K562 (cell line): ENCODE measurements around the gene PLXNB2. TPM values are rescaled to one million over a fixed set of nuclear protein-coding genes. Genes with fewer than 3 reads are reported as not detected.

Source experiments
- CHCHD3 ChIP-seq: fragments of 250-450 bp; sonication (Bioruptor Pico); IDR thresholded peaks from 2 replicates; pipeline ENCODE4 v2.1.2; 2022; ENCODE audit warnings: mild to moderate bottlenecking
- CHD2 ChIP-seq: IDR thresholded peaks from 2 replicates; pipeline ENCODE4 v1.6.1; 2011; ENCODE audit warnings: low read depth, low read length
- CREM ChIP-seq: IDR thresholded peaks from 2 replicates; pipeline ENCODE4 v1.6.1; 2014; ENCODE audit warnings: antibody characterized with exemption, low read depth
- ELF2 ChIP-seq: fragments of 250-450 bp; sonication (Bioruptor Pico); IDR thresholded peaks from 2 replicates; pipeline ENCODE4 v1.5.0; 2021; ENCODE audit warnings: mild to moderate bottlenecking
- FOS ChIP-seq: IDR thresholded peaks from 3 replicates; pipeline ENCODE4 v1.6.1; 2011; ENCODE audit not compliant: insufficient read length; ENCODE audit errors: extremely low read depth
- GABPB1 ChIP-seq: sonication (generic); formaldehyde crosslinking; IDR thresholded peaks from 2 replicates; pipeline ENCODE4 v1.8.0; 2022; ENCODE audit warnings: mild to moderate bottlenecking, missing genetic modification reagents
- KAT7 ChIP-seq: sonication (generic); formaldehyde crosslinking; IDR thresholded peaks from 2 replicates; pipeline ENCODE4 v1.8.0; 2022; ENCODE audit warnings: missing genetic modification reagents, mild to moderate bottlenecking, borderline replicate concordance
- MYC ChIP-seq, 2 experiments: fragments of 250-450 bp in 1 of 2; sonication (Bioruptor Pico) in 1 of 2; IDR thresholded peaks; 2 replicates each; pipeline versions ENCODE4 v1.5.1 to v1.6.1; 2012 to 2021; ENCODE audit warnings: low read depth in 2 of 2, borderline replicate concordance in 1 of 2, improper control_type of control experiment in 1 of 2, low read length in 1 of 2, mild to moderate bottlenecking in 1 of 2, moderate library complexity in 1 of 2
- NR1H2 ChIP-seq: sonication (generic); formaldehyde crosslinking; IDR thresholded peaks from 2 replicates; pipeline ENCODE4 v1.4.0; 2020; ENCODE audit warnings: mild to moderate bottlenecking, missing genetic modification reagents
- SAFB2 ChIP-seq: fragments of 200-400 bp; formaldehyde crosslinking; IDR thresholded peaks from 2 replicates; pipeline ENCODE4 v1.6.1; 2018; ENCODE audit warnings: borderline replicate concordance, low read length, low read depth, moderate library complexity; ENCODE audit not compliant: severe bottlenecking
- SRSF3 ChIP-seq: fragments of 200-400 bp; formaldehyde crosslinking; IDR thresholded peaks from 2 replicates; pipeline ENCODE4 v1.6.1; 2016; ENCODE audit warnings: mild to moderate bottlenecking, low read length, moderate library complexity; ENCODE audit not compliant: insufficient read depth
- TAF7 ChIP-seq: fragments of 450-650 bp; IDR thresholded peaks from 2 replicates; pipeline ENCODE4 v1.6.1; 2016; ENCODE audit warnings: missing genetic modification characterization, missing compliant biosample characterization
- ZBTB17 ChIP-seq: fragments of 450-650 bp; formaldehyde crosslinking; IDR thresholded peaks from 2 replicates; pipeline ENCODE4 v1.4.0; 2020; ENCODE audit warnings: mild to moderate bottlenecking
- ZFP36 ChIP-seq: fragments of 150-350 bp; IDR thresholded peaks from 2 replicates; pipeline ENCODE4 v1.6.1; 2018; ENCODE audit warnings: low read length, low read depth; ENCODE audit not compliant: partially characterized antibody
- ZNF444 ChIP-seq: fragments of 250-450 bp; sonication (Bioruptor Pico); IDR thresholded peaks from 2 replicates; pipeline ENCODE4 v1.4.0; 2020; ENCODE audit warnings: mild to moderate bottlenecking, moderate library complexity
- ZNF785 ChIP-seq: fragments of 250-450 bp; sonication (Bioruptor Pico); IDR thresholded peaks from 2 replicates; pipeline ENCODE4 v1.4.0; 2020; ENCODE audit warnings: mild to moderate bottlenecking
- ZNF830 ChIP-seq: fragments of 250-450 bp; sonication (Bioruptor Pico); IDR thresholded peaks from 2 replicates; pipeline ENCODE4 v1.5.0; 2021; ENCODE audit warnings: mild to moderate bottlenecking
- polyA plus RNA-seq, 8 experiments: library from polyadenylated mRNA; depleted of rRNA in 4 of 8; stranded (reverse) in 5 of 8; unstranded in 3 of 8; fragments of >200 nt; fragmentation: Nextera tagmentation in 2 of 8; fragmentation: Illumina TruSeq in 1 of 8; extraction: Ambion mirVana in 2 of 8; extraction: Trizol in 1 of 8; gene quantifications; 2 replicates each; pipeline versions ENCODE4 v1.2.1 to v1.2.3, GENCODE V29; 2011 to 2014; ENCODE audit warnings: inconsistent platforms in 1 of 8, missing spikeins in 1 of 8
- total RNA-seq, 7 experiments: library from RNA; depleted of rRNA in 6 of 7; stranded (reverse); fragments of >200 nt in 6 of 7; fragmentation: Illumina TruSeq in 2 of 7; extraction: Trizol in 2 of 7; gene quantifications; 2 replicates each; pipeline versions ENCODE4 v1.2.1 to v1.2.3, GENCODE V29; 2011 to 2021; ENCODE audit warnings: low replicate concordance in 1 of 7
- TF ChIP-seq, protein P1 (sequence below), 2 experiments: fragments of 450-650 bp; conservative IDR thresholded peaks; 2 replicates each; pipeline ENCODE4 v1.6.1; 2017; ENCODE audit warnings: mild to moderate bottlenecking in 2 of 2, moderate library complexity in 2 of 2
- TF ChIP-seq, protein P2 (sequence below), 2 experiments: fragments of 450-650 bp in 1 of 2; sonication (generic) in 1 of 2; formaldehyde crosslinking in 1 of 2; IDR thresholded peaks in 1 of 2; conservative IDR thresholded peaks in 1 of 2; 2 replicates each; pipeline versions ENCODE4 v1.6.1 to v1.8.1; 2016 to 2023; ENCODE audit warnings: mild to moderate bottlenecking in 2 of 2, moderate library complexity in 2 of 2, inconsistent platforms in 1 of 2, missing genetic modification reagents in 1 of 2
- TF ChIP-seq, protein P3 (sequence below): fragments of 200-800 bp; sonication (Bioruptor generic); IDR thresholded peaks from 2 replicates; pipeline ENCODE4 v1.6.1; 2016; ENCODE audit warnings: missing genetic modification characterization, missing compliant biosample characterization

PLXNB2 gene
- total and polyA plus RNA-seq, 9 of the 15 experiments (the other 6 are each of a cell fraction or from before 2014, with no cell fraction given), result 0.15 to 45.1 (median 13.6) TPM

DNA sequence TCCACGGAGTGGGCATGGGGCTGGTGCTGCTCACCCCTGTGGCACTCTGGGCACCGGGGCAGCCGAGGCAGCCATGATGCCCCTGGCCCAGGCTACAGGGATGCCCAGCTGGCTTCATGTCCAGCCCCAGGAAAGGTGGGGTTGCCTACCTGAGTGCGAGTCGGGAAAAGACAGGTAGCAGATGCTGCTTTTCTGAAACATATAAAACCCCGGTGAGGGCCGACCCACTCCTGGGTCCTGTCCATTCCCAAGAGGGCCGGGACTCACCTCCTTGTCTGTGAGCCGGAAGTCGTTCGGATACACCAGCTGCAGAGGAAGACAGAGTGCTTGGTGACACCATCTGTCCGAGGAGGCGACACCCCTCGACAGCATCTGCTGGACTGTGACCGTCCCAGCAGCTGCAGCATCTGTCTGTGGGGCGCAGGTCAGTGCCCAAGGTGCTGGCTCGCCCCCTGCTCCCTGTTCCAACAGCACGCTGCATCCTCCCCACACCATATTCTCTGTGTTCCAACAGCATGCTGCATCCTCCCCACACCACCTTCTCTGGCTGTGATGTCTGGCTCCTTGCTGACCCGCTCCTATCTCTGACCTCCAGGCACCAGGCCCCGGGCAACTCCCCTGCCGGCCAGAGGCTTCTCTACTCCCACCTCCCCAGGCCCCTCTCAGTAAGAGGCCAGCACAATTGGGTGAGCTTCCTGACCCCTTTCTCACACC, 11.4 kb upstream of the PLXNB2 start (continued):
- TF ChIP-seq GABPB1 (CRISPR knock-in tag), result peak; percentile 59; the same call in 1 of the 2 replicates
- TF ChIP-seq ZNF444, result no peak
- TF ChIP-seq SAFB2, result no peak
- no peak for TF ChIP-seq ZNF830
- TF ChIP-seq CREM, result peak; percentile 87
- TF ChIP-seq CHCHD3 (CRISPR knock-in tag), result no peak
- no peak for TF ChIP-seq NR1H2
- no peak for TF ChIP-seq CHD2
- no peak for TF ChIP-seq SRSF3
- TF ChIP-seq ZBTB17 (CRISPR knock-in tag), result no peak
- TF ChIP-seq ELF2 (CRISPR knock-in tag), result no peak
- TF ChIP-seq ZNF785, result no peak
- 0 out of 2 replicates have a peak, but pooled peaks have one; percentile 16 for TF ChIP-seq MYC (IDR thresholded peaks at IDR 0.05; ENCODE audit: low read depth, low read length)
- no peak for TF ChIP-seq MYC (CRISPR knock-in tag; IDR thresholded peaks at IDR 0.05; ENCODE audit: borderline replicate concordance, low read depth)
- TF ChIP-seq TAF7 (tag), result no peak
- TF ChIP-seq, protein P1, sequence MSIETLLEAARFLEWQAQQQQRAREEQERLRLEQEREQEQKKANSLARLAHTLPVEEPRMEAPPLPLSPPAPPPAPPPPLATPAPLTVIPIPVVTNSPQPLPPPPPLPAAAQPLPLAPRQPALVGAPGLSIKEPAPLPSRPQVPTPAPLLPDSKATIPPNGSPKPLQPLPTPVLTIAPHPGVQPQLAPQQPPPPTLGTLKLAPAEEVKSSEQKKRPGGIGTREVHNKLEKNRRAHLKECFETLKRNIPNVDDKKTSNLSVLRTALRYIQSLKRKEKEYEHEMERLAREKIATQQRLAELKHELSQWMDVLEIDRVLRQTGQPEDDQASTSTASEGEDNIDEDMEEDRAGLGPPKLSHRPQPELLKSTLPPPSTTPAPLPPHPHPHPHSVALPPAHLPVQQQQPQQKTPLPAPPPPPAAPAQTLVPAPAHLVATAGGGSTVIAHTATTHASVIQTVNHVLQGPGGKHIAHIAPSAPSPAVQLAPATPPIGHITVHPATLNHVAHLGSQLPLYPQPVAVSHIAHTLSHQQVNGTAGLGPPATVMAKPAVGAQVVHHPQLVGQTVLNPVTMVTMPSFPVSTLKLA (conservative IDR thresholded peaks at IDR 0.05), result peak in 1 of 2 experiments; percentile 67; a peak in 2 of 4 replicates
- TF ChIP-seq KAT7 (CRISPR knock-in tag), result no peak
- TF ChIP-seq, protein P2, sequence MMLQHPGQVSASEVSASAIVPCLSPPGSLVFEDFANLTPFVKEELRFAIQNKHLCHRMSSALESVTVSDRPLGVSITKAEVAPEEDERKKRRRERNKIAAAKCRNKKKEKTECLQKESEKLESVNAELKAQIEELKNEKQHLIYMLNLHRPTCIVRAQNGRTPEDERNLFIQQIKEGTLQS (IDR thresholded peaks at IDR 0.05), result no peak
- TF ChIP-seq, protein P2 (CRISPR knock-in tag; conservative IDR thresholded peaks at IDR 0.05), result no peak
- TF ChIP-seq, protein P3, sequence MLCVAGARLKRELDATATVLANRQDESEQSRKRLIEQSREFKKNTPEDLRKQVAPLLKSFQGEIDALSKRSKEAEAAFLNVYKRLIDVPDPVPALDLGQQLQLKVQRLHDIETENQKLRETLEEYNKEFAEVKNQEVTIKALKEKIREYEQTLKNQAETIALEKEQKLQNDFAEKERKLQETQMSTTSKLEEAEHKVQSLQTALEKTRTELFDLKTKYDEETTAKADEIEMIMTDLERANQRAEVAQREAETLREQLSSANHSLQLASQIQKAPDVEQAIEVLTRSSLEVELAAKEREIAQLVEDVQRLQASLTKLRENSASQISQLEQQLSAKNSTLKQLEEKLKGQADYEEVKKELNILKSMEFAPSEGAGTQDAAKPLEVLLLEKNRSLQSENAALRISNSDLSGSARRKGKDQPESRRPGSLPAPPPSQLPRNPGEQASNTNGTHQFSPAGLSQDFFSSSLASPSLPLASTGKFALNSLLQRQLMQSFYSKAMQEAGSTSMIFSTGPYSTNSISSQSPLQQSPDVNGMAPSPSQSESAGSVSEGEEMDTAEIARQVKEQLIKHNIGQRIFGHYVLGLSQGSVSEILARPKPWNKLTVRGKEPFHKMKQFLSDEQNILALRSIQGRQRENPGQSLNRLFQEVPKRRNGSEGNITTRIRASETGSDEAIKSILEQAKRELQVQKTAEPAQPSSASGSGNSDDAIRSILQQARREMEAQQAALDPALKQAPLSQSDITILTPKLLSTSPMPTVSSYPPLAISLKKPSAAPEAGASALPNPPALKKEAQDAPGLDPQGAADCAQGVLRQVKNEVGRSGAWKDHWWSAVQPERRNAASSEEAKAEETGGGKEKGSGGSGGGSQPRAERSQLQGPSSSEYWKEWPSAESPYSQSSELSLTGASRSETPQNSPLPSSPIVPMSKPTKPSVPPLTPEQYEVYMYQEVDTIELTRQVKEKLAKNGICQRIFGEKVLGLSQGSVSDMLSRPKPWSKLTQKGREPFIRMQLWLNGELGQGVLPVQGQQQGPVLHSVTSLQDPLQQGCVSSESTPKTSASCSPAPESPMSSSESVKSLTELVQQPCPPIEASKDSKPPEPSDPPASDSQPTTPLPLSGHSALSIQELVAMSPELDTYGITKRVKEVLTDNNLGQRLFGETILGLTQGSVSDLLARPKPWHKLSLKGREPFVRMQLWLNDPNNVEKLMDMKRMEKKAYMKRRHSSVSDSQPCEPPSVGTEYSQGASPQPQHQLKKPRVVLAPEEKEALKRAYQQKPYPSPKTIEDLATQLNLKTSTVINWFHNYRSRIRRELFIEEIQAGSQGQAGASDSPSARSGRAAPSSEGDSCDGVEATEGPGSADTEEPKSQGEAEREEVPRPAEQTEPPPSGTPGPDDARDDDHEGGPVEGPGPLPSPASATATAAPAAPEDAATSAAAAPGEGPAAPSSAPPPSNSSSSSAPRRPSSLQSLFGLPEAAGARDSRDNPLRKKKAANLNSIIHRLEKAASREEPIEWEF (CRISPR knock-in tag), result no peak
- no peak for TF ChIP-seq FOS
- no peak for TF ChIP-seq ZFP36
